Activated CD8-positive, alpha-beta T cell treated with anti-CD3 and anti-CD28 coated beads for 36 hours (primary cell): Measurements from ENCODE around the gene PRDM16. TPM values are rescaled to one million over a fixed set of nuclear protein-coding genes. Genes with fewer than 3 reads are reported as not detected.

Source experiments
- ATAC-seq: fragments of 200-7000 bp; cut with Tn5 transposase; one replicate; pipeline ENCODE4 v1.10.0; 2021; ENCODE audit warnings: mild to moderate bottlenecking, moderate library complexity
- CTCF ChIA-PET: fragments of 350-600 bp; sonication (Branson Sonifier 250); formaldehyde crosslinking; loops from one replicate; lab custom pipeline; 2021; ENCODE audit warnings: antibody characterized with exemption; lab: Charles Lee
- POLR2A ChIA-PET: fragments of 350-600 bp; sonication (Branson Sonifier 250); formaldehyde crosslinking; loops from one replicate; lab custom pipeline; 2021; ENCODE audit warnings: antibody characterized with exemption; lab: Charles Lee
- DNase-seq: peaks from one replicate; pipeline ENCODE4 v3.0.0-alpha.2; 2020
- H3K27ac Mint-ChIP-seq: one replicate; pipeline ENCODE4 v1.8.0; 2021; ENCODE audit warnings: mild to moderate bottlenecking, mixed read lengths
- H3K27me3 Mint-ChIP-seq: one replicate; pipeline ENCODE4 v1.8.0; 2021; ENCODE audit warnings: mixed read lengths
- H3K36me3 Mint-ChIP-seq: one replicate; pipeline ENCODE4 v1.8.0; 2021; ENCODE audit warnings: low read depth, mixed read lengths
- H3K4me1 Mint-ChIP-seq: one replicate; pipeline ENCODE4 v1.8.0; 2021; ENCODE audit warnings: low read depth, mixed read lengths
- H3K4me3 Mint-ChIP-seq: one replicate; pipeline ENCODE4 v1.8.0; 2021; ENCODE audit warnings: mild to moderate bottlenecking, moderate library complexity, mixed read lengths
- H3K9me3 Mint-ChIP-seq: one replicate; pipeline ENCODE4 v1.8.0; 2021; ENCODE audit warnings: mixed read lengths
- CTCF ChIP-seq: fragments of 200-600 bp; IDR thresholded peaks from one replicate; pipeline ENCODE4 v1.8.0; 2022; ENCODE audit warnings: antibody characterized with exemption, mild to moderate bottlenecking
- intact Hi-C: fragments of 100-400 bp; cut with micrococcal nuclease; formaldehyde crosslinking; loops from one replicate; pipeline ENCODE4 v1.10.0; 2022
- total RNA-seq, 2 experiments: library from RNA; stranded (reverse); gene quantifications; one replicate each; pipeline ENCODE4 v1.2.3, GENCODE V29; 2021

Gene PRDM16
- total RNA-seq, 2 experiments from 2014 or later = 0.29 to 0.49 TPM

DNA sequence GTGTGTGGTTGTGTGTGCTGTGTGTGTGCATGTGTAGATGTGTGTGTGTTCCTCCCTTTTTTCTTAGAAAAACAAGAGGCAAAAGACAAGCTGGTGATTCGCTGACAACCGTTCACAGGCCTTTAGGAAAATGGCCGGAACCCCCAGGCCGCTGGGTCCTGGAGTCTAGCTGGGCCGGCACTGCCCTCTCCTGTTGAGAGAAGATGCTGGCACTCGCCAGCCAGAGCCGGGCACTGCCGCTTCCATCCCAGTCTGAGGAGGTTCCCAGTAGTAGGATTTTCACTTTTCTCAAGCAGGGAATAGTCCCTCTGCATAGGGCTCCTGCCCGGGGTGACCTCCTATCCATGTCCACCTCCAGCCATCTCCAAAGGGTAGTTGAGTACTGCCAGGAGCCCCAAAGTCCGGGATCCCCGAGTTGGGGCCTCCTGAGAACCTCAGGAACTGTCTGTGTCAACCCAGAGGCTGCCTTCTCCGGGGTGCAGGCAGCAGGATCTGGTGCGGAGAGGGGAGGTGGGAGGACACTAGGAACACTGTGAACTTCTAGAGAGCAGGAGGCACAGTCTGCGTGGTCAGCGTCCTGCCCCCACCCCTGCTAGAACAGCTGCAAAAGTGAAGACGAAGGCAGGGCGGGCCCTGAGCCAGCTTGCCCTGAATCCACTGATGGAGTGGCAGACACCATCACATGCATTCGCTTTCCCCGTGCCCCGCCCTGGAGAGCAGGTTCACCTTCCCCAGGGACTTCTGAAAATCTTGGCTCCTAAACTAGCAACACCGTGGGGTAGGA, 341.3 kb downstream of the PRDM16 start:
- ATAC-seq (no peak), DNase-seq (no peak)
- intact Hi-C loops = no loop called here
- Mint-ChIP-seq H3K4me1 (no peaks in the 10 kb centered on the region), H3K27me3 (no peaks in the 10 kb centered on the region), H3K27ac (no peak overlapping the region), H3K36me3 (no peaks in the 10 kb centered on the region), H3K9me3 (no peaks in the 10 kb centered on the region), H3K4me3 (no peak overlapping the region)
- CTCF ChIA-PET = no interaction called here
- no peak for TF ChIP-seq CTCF
- POLR2A ChIA-PET = no interaction called here

- intact Hi-C loops = no loop called here
- Mint-ChIP-seq H3K4me1 (no peaks in the 10 kb centered on the region), H3K27ac (no peak overlapping the region), H3K9me3 (no peaks in the 10 kb centered on the region), H3K27me3 (no peaks in the 10 kb centered on the region), H3K4me3 (no peak overlapping the region), H3K36me3 (no peaks in the 10 kb centered on the region)
- ChIA-PET POLR2A (no interaction called here), CTCF (no interaction called here)
- no peak for TF ChIP-seq CTCF
- ATAC-seq = no peak
- no peak for DNase-seq
Observed at GRCh38 chr1:3411806-3412205, 342.8 kb downstream of the PRDM16 start.

DNA sequence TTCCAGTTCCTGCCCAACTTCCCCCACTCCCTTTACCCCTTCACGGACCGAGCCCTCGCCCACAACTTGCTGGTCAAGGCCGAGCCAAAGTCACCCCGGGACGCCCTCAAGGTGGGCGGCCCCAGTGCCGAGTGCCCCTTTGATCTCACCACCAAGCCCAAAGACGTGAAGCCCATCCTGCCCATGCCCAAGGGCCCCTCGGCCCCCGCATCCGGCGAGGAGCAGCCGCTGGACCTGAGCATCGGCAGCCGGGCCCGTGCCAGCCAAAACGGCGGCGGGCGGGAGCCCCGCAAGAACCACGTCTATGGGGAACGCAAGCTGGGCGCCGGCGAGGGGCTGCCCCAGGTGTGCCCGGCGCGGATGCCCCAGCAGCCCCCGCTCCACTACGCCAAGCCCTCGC, 343.4 kb downstream of the PRDM16 start:
- Mint-ChIP-seq H3K27ac (no peak overlapping the region), H3K27me3 (no peaks in the 10 kb centered on the region), H3K4me1 (no peaks in the 10 kb centered on the region), H3K36me3 (no peaks in the 10 kb centered on the region), H3K4me3 (no peak overlapping the region), H3K9me3 (peaks cover 2% of the 10 kb centered on the region)
- intact Hi-C loops = no loop called here
- CTCF ChIA-PET = no interaction called here
- no peak for TF ChIP-seq CTCF
- no peak for ATAC-seq
- POLR2A ChIA-PET = no interaction called here
- no peak for DNase-seq

DNA sequence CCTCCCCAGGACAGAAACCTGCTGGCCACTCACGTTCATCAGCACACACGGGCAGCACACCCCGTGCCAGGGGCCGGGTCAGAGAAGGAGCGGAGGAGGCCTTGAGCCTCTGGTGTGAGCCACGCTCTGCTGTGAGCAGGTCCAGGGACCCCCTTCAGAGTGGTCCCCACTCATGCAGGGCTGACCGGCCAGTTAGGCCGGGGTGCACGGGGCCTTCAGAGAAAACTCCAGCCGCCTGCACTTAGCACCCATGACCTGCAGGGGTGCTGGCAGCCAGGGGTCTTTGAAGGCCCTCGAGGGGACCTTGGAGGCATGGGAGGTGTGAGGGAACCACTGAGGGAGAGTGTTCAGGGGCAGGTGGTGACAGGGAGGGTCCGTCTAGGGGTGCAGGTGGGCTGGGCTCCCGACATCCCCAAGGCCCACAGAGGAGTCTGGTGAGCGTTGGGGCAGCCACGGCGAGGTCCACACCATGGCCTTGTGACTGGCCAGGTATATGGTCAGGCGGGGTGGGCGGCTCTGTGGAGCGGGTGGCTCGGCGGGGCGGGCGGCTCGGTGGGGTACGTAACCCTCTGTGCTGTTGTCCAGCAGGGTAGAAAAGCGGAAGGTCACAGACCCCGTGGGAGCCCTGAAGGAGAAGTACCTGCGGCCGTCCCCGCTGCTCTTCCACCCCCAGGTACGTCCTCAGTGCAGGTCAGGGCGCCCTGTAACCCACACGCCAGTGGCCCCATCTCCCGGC, 345.1 kb downstream of the PRDM16 start:
- intact Hi-C loops = no loop called here
- no peak for TF ChIP-seq CTCF
- DNase-seq (no peak), ATAC-seq (no peak)
- no peak overlapping the region for H3K27ac Mint-ChIP-seq
- H3K4me3 Mint-ChIP-seq = no peak overlapping the region
- POLR2A ChIA-PET = no interaction called here
- CTCF ChIA-PET = no interaction called here
- H3K36me3 Mint-ChIP-seq = no peaks in the 10 kb centered on the region
- H3K4me1 Mint-ChIP-seq = no peaks in the 10 kb centered on the region
- peaks cover 2% of the 10 kb centered on the region for H3K9me3 Mint-ChIP-seq
- no peaks in the 10 kb centered on the region for H3K27me3 Mint-ChIP-seq
